Hepatocyte (in vitro differentiated cells): Measurements from ENCODE around the gene ATP6V0A1.

ENCODE experiments used
- CTCF ChIP-seq: fragments of 200-600 bp; sonication (generic); IDR thresholded peaks from 2 replicates; pipeline ENCODE4 v1.5.1; 2016; ENCODE audit warnings: antibody characterized with exemption, mild to moderate bottlenecking; ENCODE audit not compliant: poor library complexity
- EZH2 ChIP-seq: fragments of 200-600 bp; sonication (generic); IDR thresholded peaks from 2 replicates; pipeline ENCODE4 v1.6.1; 2016; ENCODE audit warnings: antibody characterized with exemption, mild to moderate bottlenecking, borderline replicate concordance
- EZH2phosphoT487 ChIP-seq: fragments of 200-600 bp; sonication (generic); IDR thresholded peaks from one replicate; pipeline ENCODE4 v1.6.1; 2018; ENCODE audit warnings: antibody characterized with exemption, mild to moderate bottlenecking, low read depth, moderate library complexity; ENCODE audit not compliant: unreplicated experiment, severe bottlenecking

- TF ChIP-seq CTCF (no peak), EZH2 (no peak), EZH2phosphoT487 (no peak)
These were observed 61.1 kb downstream of the ATP6V0A1 start for GRCh38 chr17:42519546-42520491.
